ENCODE data around the gene CLEC18C. TPM values are rescaled to one million over a fixed set of nuclear protein-coding genes. Genes with fewer than 3 reads are reported as not detected.
"Not testable (repeated sequence)": the region's sequence is repeated elsewhere in the genome, so short reads cannot be mapped to it uniquely, and the experiment has no call there.

The CLEC18C gene
- total RNA-seq: under 1 TPM in 1 of 2 donors, not detected in 1; 0.68 TPM

DNA sequence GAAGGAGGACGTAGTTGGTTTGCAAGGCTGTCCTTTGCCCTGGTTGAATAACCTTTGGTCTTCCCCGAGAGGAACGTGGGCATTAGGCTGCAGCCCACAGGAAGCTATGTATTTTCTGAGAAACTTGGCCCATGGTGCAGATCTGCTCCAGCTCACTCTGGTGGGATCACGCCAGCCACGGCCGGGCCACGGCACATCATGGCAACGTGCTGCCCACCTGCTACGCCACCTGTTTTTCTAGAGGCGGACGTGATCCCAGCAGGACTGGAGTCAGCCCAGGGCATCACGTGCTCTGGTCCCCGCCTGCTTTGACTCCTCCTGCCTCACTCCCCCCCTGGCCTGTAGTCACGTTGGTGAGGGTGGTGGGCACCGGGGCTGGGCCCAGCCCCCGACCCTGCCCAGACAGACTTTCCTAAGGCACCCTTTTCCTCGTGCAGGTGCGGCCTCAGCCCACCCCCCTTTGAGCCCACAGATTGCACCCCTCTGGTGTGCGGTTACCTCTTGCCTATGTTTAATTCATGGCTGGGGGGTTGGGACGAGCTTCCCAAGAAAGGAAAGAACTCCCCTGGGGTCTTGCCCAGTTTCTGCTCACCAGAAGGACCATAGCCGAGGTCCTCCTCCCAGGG, at the start of gene CLEC18C:
Gene CLEC18C (plus strand): TSS at position 576 of the 626 bp plus-strand sequence. CDS start 492 bp downstream, outside the sequence.
- H3K27ac ChIP-seq: not testable (repeated sequence)

DNA sequence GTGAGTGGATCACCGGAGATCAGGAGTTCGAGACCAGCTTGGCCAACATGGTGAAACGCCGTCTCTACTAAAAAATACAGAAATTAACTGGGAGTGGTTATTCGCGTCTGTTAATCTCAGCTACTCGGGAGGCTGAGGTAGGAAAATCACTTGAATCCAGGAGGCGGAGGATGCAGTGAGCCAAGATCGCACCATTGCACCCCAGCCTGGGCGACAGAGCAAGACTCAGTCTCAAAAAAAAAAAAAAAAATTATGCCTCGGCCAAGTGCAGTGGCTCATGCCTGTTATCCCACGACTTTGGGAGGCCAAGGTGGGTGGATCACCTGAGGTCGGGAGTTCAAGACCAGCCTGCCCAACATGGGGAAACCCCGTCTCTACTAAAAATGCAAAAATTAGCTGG, 49.8 kb upstream of the CLEC18C start:
- not testable (repeated sequence) for ATAC-seq (ENCODE audit: insufficient number of reproducible peaks, low FRiP score, low read depth); H3K9me3 ChIP-seq; H3K27me3 ChIP-seq (replicated peaks; ENCODE audit: insufficient read depth); DNase-seq (ENCODE audit: low spot score); H3K27ac ChIP-seq; H3K4me3 ChIP-seq; H3K4me1 ChIP-seq (ENCODE audit: control insufficient read depth in 1 of 2, low read depth in 2 of 2)
- peaks cover 56% of the 10 kb centered on the region for H3K36me3 ChIP-seq

More for the DNA sequence above, at the start of gene CLEC18C:
- not testable (repeated sequence) for H3K4me3 ChIP-seq; ATAC-seq (ENCODE audit: insufficient number of reproducible peaks, low FRiP score, low read depth); H3K4me1 ChIP-seq (ENCODE audit: control insufficient read depth in 1 of 2, low read depth in 2 of 2); H3K27me3 ChIP-seq (replicated peaks; ENCODE audit: insufficient read depth); H3K9me3 ChIP-seq; DNase-seq (ENCODE audit: low spot score); H3K36me3 ChIP-seq

DNA sequence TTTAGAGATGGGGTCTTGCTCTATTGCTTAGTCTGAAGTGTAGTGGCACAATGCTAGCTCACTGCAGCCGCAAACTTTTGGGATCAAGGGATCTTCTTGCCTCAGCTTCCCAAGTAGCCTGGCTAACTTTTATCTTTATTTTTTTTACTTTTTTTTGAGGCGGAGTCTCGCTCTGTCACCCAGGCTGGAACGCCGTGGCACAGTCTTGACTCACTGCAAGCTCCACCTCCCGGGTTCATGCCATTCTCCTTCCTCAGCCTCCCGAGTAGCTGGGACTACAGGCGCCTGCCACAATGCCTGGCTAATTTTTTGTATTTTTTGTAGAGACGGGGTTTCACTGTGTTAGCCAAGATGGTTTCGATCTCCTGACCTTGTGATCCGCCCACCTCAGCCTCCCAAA, 47.4 kb upstream of the CLEC18C start:
- peaks cover 80% of the 10 kb centered on the region for H3K36me3 ChIP-seq
- DNase-seq (ENCODE audit: low spot score); H3K4me1 ChIP-seq (ENCODE audit: control insufficient read depth in 1 of 2, low read depth in 2 of 2); H3K27me3 ChIP-seq (replicated peaks; ENCODE audit: insufficient read depth); H3K9me3 ChIP-seq; H3K27ac ChIP-seq; H3K4me3 ChIP-seq; ATAC-seq (ENCODE audit: insufficient number of reproducible peaks, low FRiP score, low read depth): not testable (repeated sequence)

DNA sequence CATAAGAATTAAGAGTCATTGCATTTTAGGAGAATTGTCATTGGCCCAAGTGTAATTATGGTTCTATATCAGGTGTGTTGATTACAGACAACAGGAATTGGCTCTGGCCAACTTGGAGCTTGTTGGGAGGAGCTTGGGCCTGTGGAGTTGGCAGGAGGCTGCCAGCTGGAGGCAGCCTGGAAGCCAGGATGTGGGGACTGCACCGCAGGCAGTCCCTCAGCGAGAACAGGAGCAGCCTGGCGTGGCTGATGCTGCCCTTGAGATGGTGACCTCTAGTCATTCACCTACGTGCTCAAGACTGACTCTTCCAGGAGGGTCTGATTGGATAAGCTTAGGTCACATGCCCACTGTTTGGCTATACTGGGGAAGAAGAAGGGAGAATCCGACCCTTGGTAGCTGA, 45.9 kb upstream of the CLEC18C start:
- not testable (repeated sequence) for H3K27ac ChIP-seq; ATAC-seq (ENCODE audit: insufficient number of reproducible peaks, low FRiP score, low read depth); DNase-seq (ENCODE audit: low spot score); H3K9me3 ChIP-seq; H3K4me3 ChIP-seq; H3K4me1 ChIP-seq (ENCODE audit: control insufficient read depth in 1 of 2, low read depth in 2 of 2); H3K27me3 ChIP-seq (replicated peaks; ENCODE audit: insufficient read depth)
- H3K36me3 ChIP-seq: peaks cover 77% of the 10 kb centered on the region

DNA sequence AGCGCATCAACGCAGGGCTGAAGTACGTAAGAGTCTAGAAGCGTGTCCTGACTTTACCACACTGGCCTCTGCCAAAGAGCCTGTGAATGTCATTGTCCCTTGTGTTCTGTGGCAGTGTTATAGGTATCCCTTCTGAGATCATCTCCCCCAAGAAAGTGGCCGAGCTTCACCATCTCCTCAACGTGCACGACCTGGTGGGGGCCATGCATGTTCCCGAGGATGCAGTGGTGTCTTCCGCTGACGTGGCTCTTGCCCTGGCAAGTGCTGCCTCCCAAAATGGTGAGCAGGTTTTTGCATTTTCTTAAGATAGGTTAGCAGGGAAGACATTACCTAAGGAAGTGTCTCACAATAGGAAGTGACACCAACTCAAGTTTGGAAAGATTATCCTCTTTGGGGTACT, 44.7 kb upstream of the CLEC18C start:
- H3K27me3 ChIP-seq (replicated peaks; ENCODE audit: insufficient read depth); ATAC-seq (ENCODE audit: insufficient number of reproducible peaks, low FRiP score, low read depth); H3K4me3 ChIP-seq; H3K27ac ChIP-seq; DNase-seq (ENCODE audit: low spot score); H3K4me1 ChIP-seq (ENCODE audit: control insufficient read depth in 1 of 2, low read depth in 2 of 2); H3K9me3 ChIP-seq: not testable (repeated sequence)
- peaks cover 80% of the 10 kb centered on the region for H3K36me3 ChIP-seq

DNA sequence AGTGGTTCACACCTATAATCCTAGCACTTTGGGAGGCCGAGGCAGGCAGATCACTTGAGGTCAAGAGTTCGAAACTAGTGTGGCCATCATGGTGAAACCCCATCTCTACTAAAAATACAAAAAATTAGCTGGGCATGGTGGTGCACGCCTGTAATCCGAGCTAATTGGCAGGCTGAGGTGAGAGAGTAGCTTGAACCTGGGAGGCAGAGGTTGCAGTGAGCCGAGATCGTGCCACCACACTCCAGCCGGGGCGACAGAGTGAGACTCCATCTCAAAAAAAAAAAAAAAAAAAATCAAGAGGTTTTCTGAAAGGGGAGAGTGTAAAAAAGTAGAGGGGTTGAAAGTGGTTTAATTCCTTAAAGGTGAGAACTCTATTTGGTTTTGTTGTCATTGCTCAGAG, 37.8 kb upstream of the CLEC18C start:
- not testable (repeated sequence) for H3K4me1 ChIP-seq (ENCODE audit: control insufficient read depth in 1 of 2, low read depth in 2 of 2); H3K4me3 ChIP-seq; ATAC-seq (ENCODE audit: insufficient number of reproducible peaks, low FRiP score, low read depth); H3K9me3 ChIP-seq; H3K27me3 ChIP-seq (replicated peaks; ENCODE audit: insufficient read depth); H3K27ac ChIP-seq; DNase-seq (ENCODE audit: low spot score)
- H3K36me3 ChIP-seq: peaks cover 72% of the 10 kb centered on the region

DNA sequence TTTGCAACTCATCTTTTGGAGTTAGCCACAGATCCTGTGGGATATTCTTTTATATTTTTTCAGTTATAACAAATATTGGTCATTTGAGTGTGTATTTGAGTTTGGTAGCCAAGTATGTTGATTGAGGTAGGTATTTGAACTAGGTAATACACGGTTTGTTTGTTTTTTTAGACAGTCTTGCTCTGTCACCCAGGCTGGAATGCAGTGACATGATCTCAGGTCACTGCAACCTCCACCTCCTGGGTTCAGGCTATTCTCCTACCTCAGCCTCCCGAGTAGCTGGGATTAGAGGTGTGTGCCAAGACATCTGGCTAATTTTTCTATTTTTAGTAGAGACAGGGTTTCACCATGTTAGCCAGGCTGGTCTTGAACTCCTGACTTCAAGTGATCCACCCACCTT, 37.0 kb upstream of the CLEC18C start:
- not testable (repeated sequence) for H3K4me1 ChIP-seq (ENCODE audit: control insufficient read depth in 1 of 2, low read depth in 2 of 2); H3K4me3 ChIP-seq; H3K9me3 ChIP-seq; ATAC-seq (ENCODE audit: insufficient number of reproducible peaks, low FRiP score, low read depth); H3K27ac ChIP-seq; H3K27me3 ChIP-seq (replicated peaks; ENCODE audit: insufficient read depth); DNase-seq (ENCODE audit: low spot score)
- H3K36me3 ChIP-seq: peaks cover 72% of the 10 kb centered on the region

DNA sequence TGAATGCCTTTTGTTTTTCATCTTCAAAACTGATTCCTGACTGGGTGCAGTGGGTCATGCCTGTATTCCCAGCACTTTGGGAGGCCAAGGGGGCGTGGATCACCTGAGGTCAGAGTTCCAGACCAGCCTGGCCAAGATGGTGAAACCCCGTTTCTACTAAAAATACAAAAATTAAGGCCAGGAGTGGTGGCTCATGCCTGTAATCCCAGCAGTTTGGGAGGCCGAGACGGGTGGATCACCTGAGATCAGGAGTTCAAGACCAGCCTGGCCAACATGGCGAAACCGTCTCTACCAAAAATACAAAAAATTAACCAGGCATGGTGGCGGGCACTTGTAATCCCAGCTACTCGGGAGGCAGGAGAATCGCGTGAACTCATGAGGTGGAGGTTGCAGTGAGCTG, 30.8 kb upstream of the CLEC18C start:
- peaks cover 72% of the 10 kb centered on the region for H3K36me3 ChIP-seq
- not testable (repeated sequence) for H3K27me3 ChIP-seq (replicated peaks; ENCODE audit: insufficient read depth); H3K27ac ChIP-seq; H3K4me1 ChIP-seq (ENCODE audit: control insufficient read depth in 1 of 2, low read depth in 2 of 2); H3K4me3 ChIP-seq; DNase-seq (ENCODE audit: low spot score); ATAC-seq (ENCODE audit: insufficient number of reproducible peaks, low FRiP score, low read depth); H3K9me3 ChIP-seq

DNA sequence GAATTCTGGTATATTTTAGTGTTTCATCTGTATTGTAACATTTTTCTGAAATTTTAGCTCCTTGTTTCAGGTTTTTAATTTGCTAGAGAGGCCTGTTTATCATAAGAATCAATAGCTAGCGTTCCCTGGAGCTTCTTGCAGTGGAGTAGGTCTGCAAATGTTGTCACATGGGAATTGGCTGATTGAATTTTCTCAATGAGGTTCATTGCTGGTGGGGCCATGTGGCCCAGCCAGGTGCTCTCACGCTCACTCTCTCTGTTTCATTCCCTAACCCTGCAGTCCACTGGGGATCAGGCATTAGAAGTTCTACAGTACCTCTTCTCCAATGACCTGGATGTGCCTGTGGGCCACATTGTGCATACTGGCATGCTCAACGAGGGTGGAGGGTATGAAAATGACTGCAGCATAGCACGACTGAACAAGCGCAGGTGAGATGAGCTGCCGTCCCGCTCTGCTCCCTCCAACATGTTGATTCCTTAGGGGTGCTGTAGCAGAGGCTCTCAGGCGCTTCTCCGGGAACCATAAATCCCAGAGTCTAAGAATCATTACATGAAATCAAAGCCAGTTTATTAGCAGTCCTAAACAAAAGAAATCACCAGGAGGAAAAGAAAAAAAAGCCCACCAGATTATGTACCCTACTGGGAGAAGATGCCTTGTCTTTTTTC, 30.2 kb upstream of the CLEC18C start:
- H3K27me3 ChIP-seq (replicated peaks; ENCODE audit: insufficient read depth); DNase-seq (ENCODE audit: low spot score); H3K4me3 ChIP-seq; H3K4me1 ChIP-seq (ENCODE audit: control insufficient read depth in 1 of 2, low read depth in 2 of 2); H3K27ac ChIP-seq; H3K9me3 ChIP-seq; ATAC-seq (ENCODE audit: insufficient number of reproducible peaks, low FRiP score, low read depth): not testable (repeated sequence)
- peaks cover 74% of the 10 kb centered on the region for H3K36me3 ChIP-seq

DNA sequence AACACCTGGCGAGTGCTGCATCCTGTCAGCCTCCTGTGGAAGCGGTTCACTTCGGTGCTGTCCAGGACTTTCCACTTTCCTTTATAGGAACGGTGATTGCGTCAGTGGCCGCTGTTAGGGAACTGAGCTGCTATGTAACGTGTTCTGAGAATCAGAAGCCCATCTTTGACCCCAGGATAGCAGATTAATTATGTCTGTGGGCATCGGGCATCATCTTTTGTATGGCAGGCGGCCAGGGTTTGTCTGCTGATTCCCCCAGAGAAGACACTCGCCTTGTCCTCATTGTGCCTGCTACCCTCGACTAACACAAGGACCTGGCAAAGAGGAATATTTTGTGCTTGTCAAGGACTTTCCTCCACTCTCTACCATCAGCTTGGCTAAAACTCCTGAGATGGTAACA, 25.7 kb upstream of the CLEC18C start:
- not testable (repeated sequence) for H3K27me3 ChIP-seq (replicated peaks; ENCODE audit: insufficient read depth); DNase-seq (ENCODE audit: low spot score); H3K4me3 ChIP-seq; H3K27ac ChIP-seq; ATAC-seq (ENCODE audit: insufficient number of reproducible peaks, low FRiP score, low read depth); H3K4me1 ChIP-seq (ENCODE audit: control insufficient read depth in 1 of 2, low read depth in 2 of 2); H3K9me3 ChIP-seq
- peaks cover 73% of the 10 kb centered on the region for H3K36me3 ChIP-seq

DNA sequence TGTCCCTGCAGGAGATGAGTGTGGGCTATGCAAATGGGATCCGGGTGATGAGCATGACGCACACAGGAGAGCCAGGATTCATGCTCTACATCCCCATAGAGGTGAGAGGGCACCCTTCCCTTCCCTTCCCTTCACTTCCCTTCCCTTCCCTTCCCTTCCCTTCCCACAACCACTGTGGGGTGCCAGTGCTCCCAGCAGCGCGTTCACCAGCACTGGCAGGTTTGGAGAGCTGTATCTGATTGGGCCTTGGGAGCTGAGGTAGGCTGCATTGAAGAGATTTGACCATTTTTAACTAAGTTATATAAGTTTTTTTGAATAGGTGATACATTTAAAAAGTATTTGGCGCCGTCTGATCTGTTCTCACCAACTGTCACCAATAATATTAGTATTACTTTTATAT, 25.1 kb upstream of the CLEC18C start:
- not testable (repeated sequence) for H3K9me3 ChIP-seq; H3K4me3 ChIP-seq; DNase-seq (ENCODE audit: low spot score); H3K27ac ChIP-seq; H3K4me1 ChIP-seq (ENCODE audit: control insufficient read depth in 1 of 2, low read depth in 2 of 2); H3K27me3 ChIP-seq (replicated peaks; ENCODE audit: insufficient read depth); ATAC-seq (ENCODE audit: insufficient number of reproducible peaks, low FRiP score, low read depth)
- H3K36me3 ChIP-seq: peaks cover 72% of the 10 kb centered on the region

DNA sequence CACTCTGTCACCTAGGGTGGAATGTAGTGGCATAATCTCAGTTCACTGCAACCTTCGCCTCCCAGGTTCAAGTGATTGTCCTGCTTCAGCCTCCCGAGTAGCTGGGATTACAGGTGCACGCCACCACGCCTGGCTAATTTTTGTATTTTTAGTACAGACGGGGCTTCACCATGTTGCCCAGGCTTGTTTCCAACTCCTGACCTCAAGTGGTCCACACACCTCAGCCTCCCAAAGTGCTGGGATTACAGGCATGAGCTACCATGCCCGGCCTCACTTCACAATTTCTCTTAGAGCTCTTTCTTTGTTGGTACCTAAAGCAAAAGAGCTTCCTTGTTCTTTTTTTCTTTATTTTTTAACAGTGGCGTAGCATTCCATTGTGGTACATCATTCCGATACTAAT, 24.3 kb upstream of the CLEC18C start:
- not testable (repeated sequence) for DNase-seq (ENCODE audit: low spot score)

More for the DNA sequence above, 24.3 kb upstream of the CLEC18C start:
- not testable (repeated sequence) for H3K4me3 ChIP-seq; H3K27ac ChIP-seq; H3K9me3 ChIP-seq; ATAC-seq (ENCODE audit: insufficient number of reproducible peaks, low FRiP score, low read depth); H3K4me1 ChIP-seq (ENCODE audit: control insufficient read depth in 1 of 2, low read depth in 2 of 2); H3K27me3 ChIP-seq (replicated peaks; ENCODE audit: insufficient read depth)
- peaks cover 74% of the 10 kb centered on the region for H3K36me3 ChIP-seq

Measured in thoracic aorta (tissue), 2 donors.